Heart left ventricle (tissue), 16 donors: ENCODE results near the gene ACBD3. TPM values are rescaled to one million over a fixed set of nuclear protein-coding genes. Genes with fewer than 3 reads are reported as not detected.

Source experiments
- ATAC-seq, 4 donors: fragments of 200-7000 bp; cut with Tn5 transposase; one replicate each; pipeline ENCODE4 v1.9.1; 2020 to 2022; ENCODE audit warnings: moderate library complexity in 4 of 4, mild to moderate bottlenecking in 3 of 4, moderate number of reproducible peaks in 1 of 4
- DNase-seq, 5 donors: peaks; one replicate each; pipeline ENCODE4 v3.0.0-alpha.2; 2020
- H3K27ac ChIP-seq, 12 donors: fragments of 200-600 bp; sonication (generic) in 4 of 12; one replicate each; pipeline versions ENCODE4 v1.5.0 to v1.8.0; 2016 to 2022; ENCODE audit warnings: mild to moderate bottlenecking in 2 of 12
- H3K27me3 ChIP-seq, 9 donors: fragments of 200-600 bp; sonication (generic) in 2 of 9; one replicate each; pipeline versions ENCODE4 v1.5.1 to v1.8.0; 2016 to 2022; ENCODE audit warnings: mild to moderate bottlenecking in 3 of 9
- H3K36me3 ChIP-seq, 9 donors: fragments of 200-600 bp; sonication (generic) in 2 of 9; one replicate each; pipeline versions ENCODE4 v1.5.0 to v1.8.0; 2018 to 2022; ENCODE audit warnings: mild to moderate bottlenecking in 2 of 9
- H3K4me1 ChIP-seq, 12 donors: fragments of 200-600 bp; sonication (generic) in 4 of 12; one replicate each; pipeline versions ENCODE4 v1.5.0 to v1.8.0; 2016 to 2022; ENCODE audit warnings: mild to moderate bottlenecking in 3 of 12
- H3K4me3 ChIP-seq, 12 donors: fragments of 200-600 bp; sonication (generic) in 4 of 12; one replicate each; pipeline versions ENCODE4 v1.5.0 to v1.8.0; 2017 to 2022; ENCODE audit warnings: mild to moderate bottlenecking in 9 of 12, moderate library complexity in 4 of 12
- H3K9me3 ChIP-seq, 12 donors: fragments of 200-600 bp; sonication (generic) in 4 of 12; one replicate each; pipeline versions ENCODE4 v1.5.0 to v1.8.0; 2016 to 2022; ENCODE audit warnings: mild to moderate bottlenecking in 1 of 12
- POLR2A ChIP-seq, 2 donors: fragments of 450-650 bp; IDR thresholded peaks; one replicate each; pipeline ENCODE4 v1.6.1; 2017; ENCODE audit warnings: antibody characterized with exemption in 2 of 2, mild to moderate bottlenecking in 2 of 2, moderate library complexity in 2 of 2
- WGBS, 4 donors: extraction: QIAGEN DNeasy Blood & Tissue Kit in 2 of 4; methylation state at CpG; one replicate each; pipeline versions ENCODE4 v1.1.5 to v1.1.7; 2013 to 2018; 5-methylcytosine and 5-hydroxymethylcytosine counted together
- intact Hi-C, 10 donors: fragments of 100-400 bp; cut with DNase I; formaldehyde crosslinking; loops; one replicate each; pipeline versions ENCODE4 v1.11.1 to v1.14.2; 2022
- polyA plus RNA-seq, 2 donors: library from polyadenylated mRNA; stranded (reverse); fragments of 200-250 nt; gene quantifications; one replicate each; pipeline ENCODE4 v1.2.3, GENCODE V29; 2013
- total RNA-seq, 9 donors: library from RNA; depleted of rRNA in 2 of 9; stranded (reverse); fragments of >200 nt in 2 of 9; fragmentation: NEBNext Ultra II Directional in 3 of 9; extraction: Animal tissue kit (Norgen Biotek cat#: 25700) in 3 of 9; gene quantifications; one replicate each; pipeline versions ENCODE4 v1.1.0 to v1.2.4, GENCODE V29; 2016 to 2023
- TF ChIP-seq, protein P1 (sequence below), 12 donors: fragments of 200-600 bp; sonication (generic) in 4 of 12; IDR thresholded peaks; one replicate each; pipeline versions ENCODE4 v1.5.0 to v1.8.0; 2018 to 2022; ENCODE audit warnings: antibody characterized with exemption in 12 of 12, mild to moderate bottlenecking in 5 of 12
- donor health status: ischemic (EF 13 %, LVEDD 7.1; RV severe dilation, severe dysfunction).
- donor health status: healthy with polysubstance abuse.
- donor health status: DM: no; HTN: yes; CAD: no.
- donor health status: DM: no; HTN: no; CAD: no.
- donor health status: ischemic (EF 25% LVEDD 6.9; RV normal size, moderate dysfunction).
- donor health status: ischemic (EF 25% LVEDD 5.7; RV mildly dilated, moderate dysfunction).
- donor health status: healthy.
- donor health status: DM: yes; HTN: yes; CAD: no.
- donor health status: ischemic (EF 35%, LVEDD 5.7; RV mildly dilated, moderate dysfunction).
- donor health status: nonischemic (EF 11% LVEDD 7.7; RV severe dilation, severe dysfunction).
- donor health status: DM: yes; HTN: yes; CAD: no.
- donor health status: PGD.
- donor health status: ischemic (EF 29% LVEDD 5.4; RV normal size, mild dysfunction).
- donor health status: nonischemic (EF 23%, LVEDD 6.1; RV moderate dilation, normal function).

ACBD3 gene
- total and polyA plus RNA-seq, 11 donors = 9.3 to 39.1 (median 28.0) TPM

GRCh38 chr1:226187380-226187779 is 839 bp upstream of the ACBD3 start:
- Histone ChIP-seq H3K9me3 (no peaks in the 10 kb centered on the region), H3K27ac (peak overlapping the region in 10 of 12 donors; percentile 82 to 96 (median 92)), H3K4me3 (peak overlapping the region in 11 of 12 donors; percentile 62 to 98 (median 81)), H3K27me3 (no peaks in the 10 kb centered on the region), H3K4me1 (peaks cover 5 to 37% (median 22%) of the 10 kb centered on the region in 12 donors), H3K36me3 (no peaks in the 10 kb centered on the region)
- TF ChIP-seq, protein P1, sequence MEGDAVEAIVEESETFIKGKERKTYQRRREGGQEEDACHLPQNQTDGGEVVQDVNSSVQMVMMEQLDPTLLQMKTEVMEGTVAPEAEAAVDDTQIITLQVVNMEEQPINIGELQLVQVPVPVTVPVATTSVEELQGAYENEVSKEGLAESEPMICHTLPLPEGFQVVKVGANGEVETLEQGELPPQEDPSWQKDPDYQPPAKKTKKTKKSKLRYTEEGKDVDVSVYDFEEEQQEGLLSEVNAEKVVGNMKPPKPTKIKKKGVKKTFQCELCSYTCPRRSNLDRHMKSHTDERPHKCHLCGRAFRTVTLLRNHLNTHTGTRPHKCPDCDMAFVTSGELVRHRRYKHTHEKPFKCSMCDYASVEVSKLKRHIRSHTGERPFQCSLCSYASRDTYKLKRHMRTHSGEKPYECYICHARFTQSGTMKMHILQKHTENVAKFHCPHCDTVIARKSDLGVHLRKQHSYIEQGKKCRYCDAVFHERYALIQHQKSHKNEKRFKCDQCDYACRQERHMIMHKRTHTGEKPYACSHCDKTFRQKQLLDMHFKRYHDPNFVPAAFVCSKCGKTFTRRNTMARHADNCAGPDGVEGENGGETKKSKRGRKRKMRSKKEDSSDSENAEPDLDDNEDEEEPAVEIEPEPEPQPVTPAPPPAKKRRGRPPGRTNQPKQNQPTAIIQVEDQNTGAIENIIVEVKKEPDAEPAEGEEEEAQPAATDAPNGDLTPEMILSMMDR (IDR thresholded peaks at IDR 0.05) = no peak
- TF ChIP-seq POLR2A (IDR thresholded peaks at IDR 0.05) = no peak
- DNase-seq (no peak), ATAC-seq (no peak)
- intact Hi-C loops = loop anchor here in 3 of 10 donors (5.0 kb wide), 2 partner anchors 120 to 125 kb away; partner anchors contain the start of gene H3-3A (in 2 of the 3)
- WGBS, 4 donors = 91 to 94% (median 93%) methylated on average over 7 of the region's 7 CpGs

GRCh38 chr1:226187019-226187322 is 430 bp upstream of the ACBD3 start:
- H3K36me3 ChIP-seq = no peaks in the 10 kb centered on the region
- 9 to 10% (median 10%) methylated on average over 10 of the region's 10 CpGs for WGBS, 4 donors
- no peaks in the 10 kb centered on the region for H3K27me3 ChIP-seq
- H3K9me3 ChIP-seq = no peaks in the 10 kb centered on the region
- intact Hi-C loops = loop anchor here in 3 of 10 donors (5.0 kb wide), 2 partner anchors 120 to 125 kb away; partner anchors contain the start of gene H3-3A (in 2 of the 3)
- DNase-seq (no peak), ATAC-seq (no peak)
- peaks cover 5 to 41% (median 26%) of the 10 kb centered on the region in 12 donors for H3K4me1 ChIP-seq
- peak overlapping the region; percentile 62 to 98 (median 80) for H3K4me3 ChIP-seq
- TF ChIP-seq, protein P1 (IDR thresholded peaks at IDR 0.05) = no peak
- H3K27ac ChIP-seq = peak overlapping the region; percentile 82 to 96 (median 92)

DNA sequence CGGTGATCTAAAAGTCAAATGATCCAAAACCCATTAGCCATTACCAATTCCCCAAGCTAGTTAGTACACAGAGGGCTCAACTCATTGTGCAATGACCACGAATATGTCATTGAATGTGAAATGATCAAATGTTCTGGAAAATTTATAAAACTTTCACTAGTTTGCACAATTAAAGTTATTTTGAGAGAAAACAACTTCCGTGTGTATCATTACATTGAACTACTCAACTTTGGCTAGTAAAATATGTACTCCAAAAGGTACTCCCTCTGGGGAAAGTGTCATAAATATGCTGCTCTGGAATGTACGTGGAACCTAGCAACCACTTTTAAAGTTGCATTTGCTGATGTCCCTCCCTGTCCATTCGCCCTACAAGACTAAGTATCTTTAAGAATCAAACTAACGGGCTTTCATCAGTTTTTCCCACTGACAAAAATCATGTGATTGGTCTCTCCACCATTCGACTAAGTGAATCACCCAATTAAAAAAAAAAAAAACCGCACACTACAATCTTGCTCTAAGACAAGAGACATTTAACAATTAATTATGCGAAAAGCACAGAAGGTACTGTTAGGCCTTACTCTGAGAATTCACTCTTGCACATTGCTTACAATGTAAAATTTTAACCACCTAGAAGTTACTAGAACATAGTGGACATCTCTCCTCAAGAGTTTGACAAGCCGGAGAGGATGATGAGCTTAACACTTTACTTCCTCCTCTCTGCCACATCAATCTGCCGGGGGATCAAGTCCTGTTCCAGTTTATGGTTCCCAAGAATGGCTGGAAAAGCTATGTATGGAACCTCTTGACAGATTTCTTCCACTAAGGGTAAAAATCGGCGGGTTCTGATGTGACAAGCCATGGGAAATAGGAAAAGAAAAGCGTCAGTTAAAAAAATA is 1.2 kb downstream of the ACBD3 start:
- 22 to 32% (median 26%) methylated on average over 14 of the region's 14 CpGs for WGBS, 4 donors
- DNase-seq = no peak

More for the DNA sequence above, 1.2 kb downstream of the ACBD3 start:
- no peak for ATAC-seq
- intact Hi-C loops = loop anchor here in 3 of 10 donors (5.0 kb wide), 2 partner anchors 118 to 123 kb away; partner anchors contain the start of gene H3-3A (in 2 of the 3)
- Histone ChIP-seq H3K36me3 (peaks cover 0 to 13% (median 0%) of the 10 kb centered on the region in 9 donors), H3K9me3 (no peaks in the 10 kb centered on the region), H3K27me3 (no peaks in the 10 kb centered on the region), H3K4me3 (peak overlapping the region; percentile 62 to 98 (median 80)), H3K27ac (peak overlapping the region; percentile 82 to 96 (median 92)), H3K4me1 (peaks cover 5 to 52% (median 34%) of the 10 kb centered on the region in 12 donors)
- TF ChIP-seq, protein P1 (IDR thresholded peaks at IDR 0.05) = no peak
- no peak for TF ChIP-seq POLR2A (IDR thresholded peaks at IDR 0.05)
